K562 (cell line): ENCODE results near the gene MMP1. TPM values are rescaled to one million over a fixed set of nuclear protein-coding genes. Genes with fewer than 3 reads are reported as not detected.

ENCODE experiments used
- ATAC-seq: fragments of 200-7000 bp; cut with Tn5 transposase; 3 replicates; pipeline ENCODE4 v1.9.1; 2020; ENCODE audit warnings: moderate library complexity
- BruUV-seq: library from RNA; stranded (reverse); fragments of 400-500 nt; replicated peaks from 2 replicates; lab custom pipeline; 2021; lab: Mats Ljungman, UMichigan
- CTCF ChIA-PET: fragments of 300-600 bp; formaldehyde crosslinking; extraction: SDS; loops from one replicate; lab custom pipeline; 2021; ENCODE audit warnings: low intra/inter-chr PET ratio; lab: Yijun Ruan, JAX
- POLR2A ChIA-PET: fragments of 300-600, 350-650 bp; sonication (Branson Sonifier 250); formaldehyde crosslinking; extraction: SDS; loops from one replicate; lab custom pipeline; 2021; ENCODE audit warnings: antibody characterized with exemption, inconsistent platforms; lab: Yijun Ruan, JAX
- DNase-seq, 4 experiments: peaks; one replicate each; pipeline versions ENCODE4 v3.0.0 to v3.0.0-alpha.2; 2011 to 2018; ENCODE audit warnings: low spot score in 3 of 4, mixed read lengths in 3 of 4; ENCODE audit errors: extremely low read depth in 1 of 4
- FAIRE-seq: peaks from 2 replicates; lab custom pipeline; 2011; peaks lifted over from hg19 to GRCh38; lab: Jason Lieb, UNC
- H2AFZ ChIP-seq: 2 replicates; pipeline ENCODE4 v1.6.0; 2011; ENCODE audit warnings: low read depth, low read length, control low read depth, inconsistent platforms
- H3K27ac ChIP-seq: fragments of 200-600 bp; 3 replicates; pipeline ENCODE4 v1.8.0; 2011; ENCODE audit warnings: low read depth, mild to moderate bottlenecking, control low read depth, inconsistent platforms, low read length, moderate library complexity, mixed read lengths; ENCODE audit errors: extremely low read depth
- H3K27me3 ChIP-seq, 2 experiments: fragments of 300-600 bp in 1 of 2; 2 replicates in 1 of 2; 3 replicates in 1 of 2; pipeline versions ENCODE4 v1.6.0 to v1.8.0; 2011; ENCODE audit warnings: inconsistent platforms in 2 of 2, low read length in 2 of 2, mild to moderate bottlenecking in 1 of 2, mixed read lengths in 1 of 2, moderate library complexity in 1 of 2; ENCODE audit not compliant: control insufficient read depth in 2 of 2, insufficient read depth in 2 of 2
- H3K36me3 ChIP-seq: fragments of 300-600 bp; 3 replicates; pipeline ENCODE4 v1.8.0; 2011; ENCODE audit warnings: mild to moderate bottlenecking, low read length, inconsistent platforms; ENCODE audit not compliant: control insufficient read depth, insufficient read depth
- H3K4me1 ChIP-seq, 2 experiments: fragments of 200-600 bp in 1 of 2; replicated peaks in 1 of 2; 2 replicates in 1 of 2; 3 replicates in 1 of 2; pipeline versions ENCODE4 v1.5.1 to v1.8.0; 2011; ENCODE audit warnings: inconsistent platforms in 2 of 2, low read length in 2 of 2, mild to moderate bottlenecking in 1 of 2, mixed read lengths in 1 of 2, moderate library complexity in 1 of 2; ENCODE audit not compliant: control insufficient read depth in 2 of 2, insufficient read depth in 2 of 2
- H3K4me2 ChIP-seq: 2 replicates; pipeline ENCODE4 v1.6.1; 2011; ENCODE audit warnings: low read length, control low read depth, inconsistent platforms, mixed read lengths; ENCODE audit not compliant: insufficient read depth
- H3K4me3 ChIP-seq: fragments of 200-600 bp; sonication (generic), shearing (Covaris generic); 2 replicates; pipeline ENCODE4 v1.5.1; 2016; ENCODE audit warnings: control low read depth, inconsistent platforms
- H3K79me2 ChIP-seq: fragments of 200-600 bp; 3 replicates; pipeline ENCODE4 v1.8.0; 2011; ENCODE audit warnings: low read length, inconsistent platforms; ENCODE audit not compliant: control insufficient read depth, insufficient read depth
- H3K9ac ChIP-seq, 2 experiments: 2 replicates each; pipeline versions ENCODE4 v1.6.0 to v1.6.1; 2011; ENCODE audit warnings: low read depth in 2 of 2, low read length in 2 of 2, control low read depth in 1 of 2, inconsistent platforms in 1 of 2, mild to moderate bottlenecking in 1 of 2, mixed read lengths in 1 of 2; ENCODE audit not compliant: insufficient read depth in 1 of 2
- H3K9me1 ChIP-seq: one replicate; pipeline ENCODE4 v1.6.0; 2011; ENCODE audit warnings: inconsistent platforms, mild to moderate bottlenecking, low read length, moderate library complexity; ENCODE audit not compliant: control insufficient read depth, insufficient read depth
- H3K9me3 ChIP-seq: replicated peaks from 2 replicates; pipeline ENCODE4 v1.5.1; 2011; ENCODE audit warnings: low read depth, low read length, inconsistent platforms; ENCODE audit not compliant: control insufficient read depth, insufficient read depth
- H4K20me1 ChIP-seq: replicated peaks from 2 replicates; pipeline ENCODE4 v1.6.1; 2011; ENCODE audit warnings: low read length, inconsistent platforms, mixed read lengths; ENCODE audit not compliant: control insufficient read depth, insufficient read depth
- CGGBP1 ChIP-seq: fragments of 250-450 bp; sonication (Bioruptor Pico); IDR thresholded peaks from 2 replicates; pipeline ENCODE4 v1.9.0; 2021; ENCODE audit warnings: mild to moderate bottlenecking
- CTCF ChIP-seq, 3 experiments: IDR thresholded peaks in 2 of 3; conservative IDR thresholded peaks in 1 of 3; 2 replicates each; pipeline ENCODE4 v1.5.1; 2011 to 2012; ENCODE audit warnings: low read length in 3 of 3, mild to moderate bottlenecking in 3 of 3, control low read depth in 2 of 3, improper control_type of control experiment in 1 of 3, inconsistent platforms in 1 of 3, low read depth in 1 of 3, mixed read lengths in 1 of 3, moderate library complexity in 1 of 3; ENCODE audit not compliant: insufficient read depth in 2 of 3
- ZNF224 ChIP-seq: sonication (generic); formaldehyde crosslinking; IDR thresholded peaks from 2 replicates; pipeline ENCODE4 v1.8.0; 2022; ENCODE audit warnings: mild to moderate bottlenecking, missing genetic modification reagents
- WGBS: fragments of 100-300 bp; shearing (Covaris generic); methylation state at CpG from one replicate; pipeline ENCODE4 v1.1.6; 2016; ENCODE audit warnings: low coverage, mixed read lengths; ENCODE audit not compliant: insufficient coverage; ENCODE audit errors: missing lambda C conversion rate; 5-methylcytosine and 5-hydroxymethylcytosine counted together
- in situ Hi-C: fragments of 300-500 bp; cut with MboI; formaldehyde crosslinking; loops from 4 replicates; pipeline ENCODE4 v1.15.0; 2018; ENCODE audit warnings: inconsistent platforms, mixed read lengths
- intact Hi-C: fragments of 100-400 bp; cut with micrococcal nuclease; formaldehyde crosslinking; loops from 2 replicates; pipeline ENCODE4 v1.14.2; 2022
- polyA plus RNA-seq, 8 experiments: library from polyadenylated mRNA; depleted of rRNA in 4 of 8; stranded (reverse) in 5 of 8; unstranded in 3 of 8; fragments of >200 nt; fragmentation: Nextera tagmentation in 2 of 8; fragmentation: Illumina TruSeq in 1 of 8; extraction: Ambion mirVana in 2 of 8; extraction: Trizol in 1 of 8; gene quantifications; 2 replicates each; pipeline versions ENCODE4 v1.2.1 to v1.2.3, GENCODE V29; 2011 to 2014; ENCODE audit warnings: inconsistent platforms in 1 of 8, missing spikeins in 1 of 8
- total RNA-seq, 7 experiments: library from RNA; depleted of rRNA in 6 of 7; stranded (reverse); fragments of >200 nt in 6 of 7; fragmentation: Illumina TruSeq in 2 of 7; extraction: Trizol in 2 of 7; gene quantifications; 2 replicates each; pipeline versions ENCODE4 v1.2.1 to v1.2.3, GENCODE V29; 2011 to 2021; ENCODE audit warnings: low replicate concordance in 1 of 7

MMP1 gene
- total and polyA plus RNA-seq, 9 of the 15 experiments (the other 6 are each of a cell fraction or from before 2014, with no cell fraction given): 0.06 to 0.33 (median 0.15) TPM; not detected in 2

GRCh38 chr11:102810950-102811660 lies 13.1 kb upstream of the MMP1 start:
- H2AFZ ChIP-seq: no peak overlapping the region
- no TSS peak for BruUV-seq
- H3K36me3 ChIP-seq: no peaks in the 10 kb centered on the region
- in situ Hi-C loops: no loop called here
- DNase-seq (no peak), FAIRE-seq (no peak), ATAC-seq (0 out of 3 replicates have a peak, but pooled peaks have one; percentile 35)
- intact Hi-C loops: no loop called here
- no peaks in the 10 kb centered on the region for H3K9me1 ChIP-seq
- 0% methylated on average over 3 of the region's 3 CpGs for WGBS
- H3K79me2 ChIP-seq: no peaks in the 10 kb centered on the region
- no peak overlapping the region for H3K9ac ChIP-seq
- ChIA-PET POLR2A (no interaction called here), CTCF (no interaction called here)
- H3K9me3 ChIP-seq: no peaks in the 10 kb centered on the region
- no peak overlapping the region for H3K4me2 ChIP-seq
- TF ChIP-seq CTCF (IDR thresholded peaks at IDR 0.05 in 2 of 3, conservative IDR thresholded peaks at IDR 0.05 in 1 of 3; ENCODE audit: insufficient read depth in 2 of 3, low read depth in 1 of 3, low read length in 3 of 3): peak in 2 of 3 experiments; percentile 16 to 26; a peak in 1 of 6 replicates
- TF ChIP-seq ZNF224 (CRISPR knock-in tag): no peak
- no peak for TF ChIP-seq CGGBP1 (CRISPR knock-in tag)
- H3K27ac ChIP-seq: no peak overlapping the region
- H3K27me3 ChIP-seq: no peaks in the 10 kb centered on the region
- no peaks in the 10 kb centered on the region; a peak in 1 of 5 replicates for H3K4me1 ChIP-seq
- H4K20me1 ChIP-seq: no peaks in the 10 kb centered on the region
- H3K4me3 ChIP-seq: no peak overlapping the region
